Neural progenitor cell (in vitro differentiated cells): Measurements from ENCODE around the gene MYO1D. TPM values are rescaled to one million over a fixed set of nuclear protein-coding genes. Genes with fewer than 3 reads are reported as not detected.
A peak's percentile ranks its signal among the peaks of the same experiment; 100 is the strongest.

Source experiments
- DNase-seq: peaks from one replicate; pipeline ENCODE4 v3.0.0-alpha.2; 2016; ENCODE audit warnings: low spot score
- H2AFZ ChIP-seq: fragments of 200-600 bp; sonication (generic); replicated peaks from 2 replicates; pipeline ENCODE4 v1.6.1; 2016; ENCODE audit warnings: antibody characterized with exemption
- H3F3A ChIP-seq: fragments of 200-600 bp; sonication (generic); 2 replicates; pipeline ENCODE4 v1.6.1; 2016; ENCODE audit warnings: antibody characterized with exemption, low read depth
- H3K27ac ChIP-seq: fragments of 200-600 bp; sonication (generic); 2 replicates; pipeline ENCODE4 v1.5.1; 2016; ENCODE audit warnings: mild to moderate bottlenecking
- H3K27me3 ChIP-seq: fragments of 200-600 bp; sonication (generic); 2 replicates; pipeline ENCODE4 v1.6.1; 2016; ENCODE audit warnings: mild to moderate bottlenecking, moderate library complexity
- H3K36me3 ChIP-seq: fragments of 200-600 bp; sonication (generic); 2 replicates; pipeline ENCODE4 v1.5.1; 2016
- H3K4me1 ChIP-seq: fragments of 200-600 bp; sonication (generic); 2 replicates; pipeline ENCODE4 v1.6.1; 2016; ENCODE audit warnings: mixed run types
- H3K4me2 ChIP-seq: fragments of 200-600 bp; sonication (generic); 2 replicates; pipeline ENCODE4 v1.6.1; 2016
- H3K4me3 ChIP-seq: fragments of 200-600 bp; sonication (generic); 2 replicates; pipeline ENCODE4 v1.5.1; 2016
- H3K79me2 ChIP-seq: fragments of 200-600 bp; sonication (generic); 2 replicates; pipeline ENCODE4 v1.6.1; 2016; ENCODE audit warnings: low read depth
- H3K9ac ChIP-seq: fragments of 200-600 bp; sonication (generic); 2 replicates; pipeline ENCODE4 v1.6.1; 2016
- H3K9me3 ChIP-seq: fragments of 200-600 bp; sonication (generic); 2 replicates; pipeline ENCODE4 v1.5.1; 2016; ENCODE audit warnings: low read depth
- H4K20me1 ChIP-seq: fragments of 200-600 bp; sonication (generic); 2 replicates; pipeline ENCODE4 v1.6.1; 2016; ENCODE audit warnings: low read depth
- H3K27ac Mint-ChIP-seq: 3 replicates; pipeline ENCODE4 v1.8.0; 2021; ENCODE audit warnings: mixed read lengths
- H3K27me3 Mint-ChIP-seq: 2 replicates; pipeline ENCODE4 v1.8.0; 2022; ENCODE audit warnings: low read depth, mild to moderate bottlenecking, inconsistent platforms, moderate library complexity, mixed read lengths; ENCODE audit not compliant: insufficient read depth
- H3K36me3 Mint-ChIP-seq: 3 replicates; pipeline ENCODE4 v1.8.0; 2021; ENCODE audit warnings: mixed read lengths
- H3K4me1 Mint-ChIP-seq: 3 replicates; pipeline ENCODE4 v1.8.0; 2021; ENCODE audit warnings: mixed read lengths
- H3K4me3 Mint-ChIP-seq: 3 replicates; pipeline ENCODE4 v1.8.0; 2021; ENCODE audit warnings: mild to moderate bottlenecking, moderate library complexity, mixed read lengths
- H3K9me3 Mint-ChIP-seq: 3 replicates; pipeline ENCODE4 v1.8.0; 2020; ENCODE audit warnings: mixed read lengths
- CTCF ChIP-seq: fragments of 200-600 bp; sonication (generic); IDR thresholded peaks from 2 replicates; pipeline ENCODE4 v1.5.1; 2017; ENCODE audit warnings: antibody characterized with exemption, mild to moderate bottlenecking
- EZH2 ChIP-seq: fragments of 200-600 bp; sonication (generic); IDR thresholded peaks from 2 replicates; pipeline ENCODE4 v1.6.1; 2017; ENCODE audit warnings: antibody characterized with exemption, mild to moderate bottlenecking, moderate library complexity
- EZH2phosphoT487 ChIP-seq: fragments of 200-600 bp; sonication (generic); IDR thresholded peaks from 2 replicates; pipeline ENCODE4 v1.6.1; 2017; ENCODE audit warnings: antibody characterized with exemption
- total RNA-seq: library from RNA; depleted of rRNA; stranded (reverse); fragments of >200 nt; gene quantifications from 2 replicates; pipeline ENCODE4 v1.2.3, GENCODE V29; 2015; ENCODE audit warnings: low replicate concordance

Gene MYO1D
- total RNA-seq, 1 donor from 2014 or later = 6.2 TPM

GRCh38 chr17:32672711-32673110 is 204.2 kb downstream of the MYO1D start:
- H3K36me3 Mint-ChIP-seq = no peaks in the 10 kb centered on the region
- Histone ChIP-seq H3K27me3 (no peaks in the 10 kb centered on the region), H3K4me3 (no peak overlapping the region), H3K9ac (no peak overlapping the region), H3K36me3 (no peaks in the 10 kb centered on the region), H3F3A (no peaks in the 10 kb centered on the region), H3K9me3 (no peaks in the 10 kb centered on the region), H3K27ac (no peak overlapping the region), H2AFZ (no peak overlapping the region), H3K79me2 (no peaks in the 10 kb centered on the region), H3K4me2 (no peak overlapping the region), H3K4me1 (no peaks in the 10 kb centered on the region), H4K20me1 (no peaks in the 10 kb centered on the region)
- H3K9me3 Mint-ChIP-seq = peaks cover 3% of the 10 kb centered on the region
- DNase-seq = no peak
- TF ChIP-seq EZH2 (no peak), EZH2phosphoT487 (no peak), CTCF (no peak)
- H3K4me1 Mint-ChIP-seq = no peaks in the 10 kb centered on the region
- no peak overlapping the region for H3K27ac Mint-ChIP-seq
- no peaks in the 10 kb centered on the region for H3K27me3 Mint-ChIP-seq
- no peak overlapping the region for H3K4me3 Mint-ChIP-seq

GRCh38 chr17:32671896-32672295 is 205.0 kb downstream of the MYO1D start:
- Histone ChIP-seq H3K27ac (no peak overlapping the region), H3K4me2 (no peak overlapping the region), H3K4me3 (no peak overlapping the region), H3K79me2 (no peaks in the 10 kb centered on the region), H3K9me3 (no peaks in the 10 kb centered on the region), H4K20me1 (no peaks in the 10 kb centered on the region), H2AFZ (no peak overlapping the region), H3K27me3 (no peaks in the 10 kb centered on the region), H3K36me3 (no peaks in the 10 kb centered on the region), H3F3A (no peaks in the 10 kb centered on the region), H3K9ac (no peak overlapping the region), H3K4me1 (no peaks in the 10 kb centered on the region)
- peaks cover 3% of the 10 kb centered on the region for H3K9me3 Mint-ChIP-seq
- TF ChIP-seq CTCF (no peak), EZH2phosphoT487 (no peak), EZH2 (no peak)
- no peaks in the 10 kb centered on the region for H3K27me3 Mint-ChIP-seq
- no peak overlapping the region for H3K4me3 Mint-ChIP-seq
- no peaks in the 10 kb centered on the region for H3K4me1 Mint-ChIP-seq
- DNase-seq = no peak
- H3K27ac Mint-ChIP-seq = no peak overlapping the region
- H3K36me3 Mint-ChIP-seq = no peaks in the 10 kb centered on the region

- H3K36me3 Mint-ChIP-seq = no peaks in the 10 kb centered on the region
- Histone ChIP-seq H3K4me1 (no peaks in the 10 kb centered on the region), H4K20me1 (no peaks in the 10 kb centered on the region), H3K9ac (no peak overlapping the region), H3K27ac (no peak overlapping the region), H3K9me3 (no peaks in the 10 kb centered on the region), H3F3A (no peaks in the 10 kb centered on the region), H2AFZ (no peak overlapping the region), H3K27me3 (no peaks in the 10 kb centered on the region), H3K79me2 (no peaks in the 10 kb centered on the region), H3K36me3 (no peaks in the 10 kb centered on the region), H3K4me2 (no peak overlapping the region), H3K4me3 (no peak overlapping the region)
- H3K4me1 Mint-ChIP-seq = no peaks in the 10 kb centered on the region
- peak; percentile 14 for DNase-seq
- peaks cover 3% of the 10 kb centered on the region for H3K9me3 Mint-ChIP-seq
- H3K27ac Mint-ChIP-seq = no peak overlapping the region
- H3K27me3 Mint-ChIP-seq = peaks cover 2% of the 10 kb centered on the region
- TF ChIP-seq EZH2phosphoT487 (no peak), CTCF (no peak), EZH2 (no peak)
- H3K4me3 Mint-ChIP-seq = no peak overlapping the region
These were observed 211.9 kb downstream of the MYO1D start for GRCh38 chr17:32664936-32665583.
